GM12878 (cell line): ENCODE data around the gene IER3IP1. TPM values are rescaled to one million over a fixed set of nuclear protein-coding genes. Genes with fewer than 3 reads are reported as not detected.
"Not testable (repeated sequence)": the region's sequence is repeated elsewhere in the genome, so short reads cannot be mapped to it uniquely, and the experiment has no call there.

ENCODE experiments used
- ATAC-seq: fragments of 200-7000 bp; cut with Tn5 transposase; 3 replicates; pipeline ENCODE4 v1.9.1; 2020; ENCODE audit warnings: mild to moderate bottlenecking, moderate library complexity
- BruUV-seq: library from RNA; stranded (reverse); fragments of 400-500 nt; replicated peaks from 2 replicates; lab custom pipeline; 2021; lab: Mats Ljungman, UMichigan
- CTCF ChIA-PET: fragments of 300-600 bp; sonication (Branson Sonifier 250); formaldehyde crosslinking; extraction: SDS; loops from one replicate; lab custom pipeline; 2021; ENCODE audit warnings: inconsistent platforms; lab: Yijun Ruan, JAX
- POLR2A ChIA-PET: fragments of 350-600 bp; formaldehyde crosslinking; extraction: SDS; loops from one replicate; lab custom pipeline; 2021; ENCODE audit warnings: inconsistent platforms; lab: Charles Lee
- RAD21 ChIA-PET: fragments of 300-600 bp; sonication (Branson Sonifier 250); formaldehyde crosslinking; loops from one replicate; lab custom pipeline; 2023; ENCODE audit warnings: antibody characterized with exemption; ENCODE audit not compliant: unreplicated experiment; lab: Charles Lee
- SMC1A ChIA-PET: fragments of 300-600 bp; sonication (Branson Sonifier 250); formaldehyde crosslinking; loops from one replicate; lab custom pipeline; 2023; ENCODE audit not compliant: unreplicated experiment, uncharacterized antibody; lab: Charles Lee
- DNase-seq: peaks from one replicate; pipeline ENCODE4 v3.0.0-alpha.2; 2011; ENCODE audit warnings: low read depth, low spot score
- FAIRE-seq: peaks from 3 replicates; lab custom pipeline; 2011; peaks lifted over from hg19 to GRCh38; lab: Jason Lieb, UNC
- H2AFZ ChIP-seq: 2 replicates; pipeline ENCODE4 v1.6.0; 2011; ENCODE audit warnings: low read depth, low read length, control low read depth; ENCODE audit not compliant: control insufficient read depth
- H3K27ac ChIP-seq: 2 replicates; pipeline ENCODE4 v1.5.1; 2011; ENCODE audit warnings: control low read depth; ENCODE audit not compliant: control insufficient read depth, insufficient read depth
- H3K27me3 ChIP-seq, 2 experiments: replicated peaks in 1 of 2; 2 replicates each; pipeline versions ENCODE4 v1.6.0 to v1.6.1; 2011; ENCODE audit warnings: low read length in 1 of 2; ENCODE audit not compliant: control insufficient read depth in 2 of 2, insufficient read depth in 2 of 2
- H3K36me3 ChIP-seq, 2 experiments: 2 replicates each; pipeline ENCODE4 v1.5.1; 2011; ENCODE audit warnings: low read length in 1 of 2; ENCODE audit not compliant: control insufficient read depth in 2 of 2, insufficient read depth in 2 of 2
- H3K4me1 ChIP-seq: 2 replicates; pipeline ENCODE4 v1.6.1; 2011; ENCODE audit warnings: mild to moderate bottlenecking, low read length, moderate library complexity, mixed read lengths; ENCODE audit not compliant: control insufficient read depth, insufficient read depth
- H3K4me2 ChIP-seq: 2 replicates; pipeline ENCODE4 v1.6.0; 2011; ENCODE audit warnings: control low read depth; ENCODE audit not compliant: control insufficient read depth, insufficient read depth
- H3K4me3 ChIP-seq: fragments of 200-600 bp; sonication (generic); 2 replicates; pipeline ENCODE4 v1.5.1; 2016
- H3K79me2 ChIP-seq: 2 replicates; pipeline ENCODE4 v1.6.0; 2011; ENCODE audit warnings: low read length; ENCODE audit not compliant: control insufficient read depth, insufficient read depth
- H3K9ac ChIP-seq: 2 replicates; pipeline ENCODE4 v1.8.0; 2011; ENCODE audit warnings: low read length, control low read depth, mixed read lengths; ENCODE audit not compliant: control insufficient read depth, insufficient read depth
- H3K9me3 ChIP-seq: replicated peaks from 3 replicates; pipeline ENCODE4 v1.5.1; 2011; ENCODE audit warnings: mild to moderate bottlenecking, low read length; ENCODE audit not compliant: control insufficient read depth, insufficient read depth
- H4K20me1 ChIP-seq: 2 replicates; pipeline ENCODE4 v1.6.0; 2011; ENCODE audit not compliant: control insufficient read depth, insufficient read depth
- SPI1 ChIP-seq: IDR thresholded peaks from 2 replicates; pipeline ENCODE4 v1.6.1; 2011; ENCODE audit warnings: low read depth, mild to moderate bottlenecking, low read length, moderate library complexity, borderline replicate concordance; ENCODE audit not compliant: insufficient read depth
- ZNF687 ChIP-seq: fragments of 450-650 bp; IDR thresholded peaks from 2 replicates; pipeline ENCODE4 v1.6.1; 2017; ENCODE audit warnings: mild to moderate bottlenecking, moderate library complexity
- WGBS: methylation state at CpG from one replicate; pipeline ENCODE4 v1.1.6; 2016; ENCODE audit warnings: low lambda C conversion rate; ENCODE audit not compliant: insufficient replicate concordance, insufficient coverage; ENCODE audit errors: missing lambda C conversion rate; 5-methylcytosine and 5-hydroxymethylcytosine counted together
- in situ Hi-C: fragments of 300-500 bp; cut with MboI; formaldehyde crosslinking; loops from 9 replicates; pipeline ENCODE4 v1.14.3; 2018; ENCODE audit warnings: mixed read lengths
- intact Hi-C: fragments of 100-400 bp; cut with micrococcal nuclease; formaldehyde crosslinking; loops from one replicate; pipeline ENCODE4 v1.14.2; 2022; ENCODE audit not compliant: unreplicated experiment
- polyA plus RNA-seq, 11 experiments: library from polyadenylated mRNA; depleted of rRNA in 4 of 11; unstranded in 6 of 11; stranded (reverse) in 5 of 11; fragments of >200 nt; fragmentation: Nextera tagmentation in 4 of 11; fragmentation: Illumina TruSeq in 1 of 11; extraction: Ambion mirVana in 4 of 11; extraction: Trizol in 1 of 11; gene quantifications; 1 replicate in 1 of 11; 2 replicates in 10 of 11; pipeline versions ENCODE4 v1.2.1 to v1.2.3, GENCODE V29; 2011 to 2016; ENCODE audit warnings: inconsistent platforms in 2 of 11, missing spikeins in 2 of 11, low read depth in 1 of 11
- total RNA-seq, 4 experiments: library from RNA; depleted of rRNA in 3 of 4; stranded (reverse); fragments of >200 nt in 3 of 4; fragmentation: Illumina TruSeq in 1 of 4; extraction: Trizol in 1 of 4; gene quantifications; 2 replicates each; pipeline versions ENCODE4 v1.2.1 to v1.2.3, GENCODE V29; 2013 to 2021

IER3IP1 gene
- total and polyA plus RNA-seq, 10 of the 15 experiments (the other 5 are each of a cell fraction or from before 2014, with no cell fraction given), result 7.9 to 40.9 (median 28.1) TPM

GRCh38 chr18:47184419-47185050 is 8.4 kb upstream of the IER3IP1 start (continued):
- peak; percentile 7; the same call in 1 of the 2 replicates for TF ChIP-seq SPI1
- TF ChIP-seq ZNF687, result no peak

GRCh38 chr18:47182156-47182555 is 6.0 kb upstream of the IER3IP1 start:
- H2AFZ ChIP-seq, H3K36me3 ChIP-seq, H3K9me3 ChIP-seq, RAD21 ChIA-PET, ATAC-seq, H3K27ac ChIP-seq, H3K27me3 ChIP-seq, POLR2A ChIA-PET, H3K79me2 ChIP-seq, DNase-seq, H3K4me3 ChIP-seq, in situ Hi-C loops, BruUV-seq, intact Hi-C loops, H3K4me1 ChIP-seq, CTCF ChIA-PET, FAIRE-seq, H3K9ac ChIP-seq, H4K20me1 ChIP-seq, H3K4me2 ChIP-seq: not testable (repeated sequence)
- WGBS, result 19% methylated on average over 5 of the region's 5 CpGs
- SMC1A ChIA-PET, result interaction anchor here (0.6 kb wide), 1 partner anchor 10 kb away, joined by 4 read pairs; no protein-coding TSS in a partner anchor
